Hepatocyte (in vitro differentiated cells): ENCODE data around the gene ZNF804A. TPM values are rescaled to one million over a fixed set of nuclear protein-coding genes. Genes with fewer than 3 reads are reported as not detected.
A peak's percentile ranks its signal among the peaks of the same experiment; 100 is the strongest.

ENCODE experiments used
- DNase-seq: peaks from one replicate; pipeline ENCODE4 v3.0.0-alpha.2; 2016; ENCODE audit warnings: low spot score
- H2AFZ ChIP-seq: fragments of 200-600 bp; sonication (generic); 2 replicates; pipeline ENCODE4 v1.6.0; 2016; ENCODE audit warnings: antibody characterized with exemption, mild to moderate bottlenecking
- H3K27ac ChIP-seq: fragments of 200-600 bp; sonication (generic); 2 replicates; pipeline ENCODE4 v1.5.1; 2016; ENCODE audit warnings: mild to moderate bottlenecking
- H3K27me3 ChIP-seq: fragments of 200-600 bp; sonication (generic); 2 replicates; pipeline ENCODE4 v1.6.1; 2016
- H3K36me3 ChIP-seq: fragments of 200-600 bp; sonication (generic); replicated peaks from 2 replicates; pipeline ENCODE4 v1.5.1; 2016; ENCODE audit warnings: low read depth; ENCODE audit not compliant: insufficient read depth
- H3K4me1 ChIP-seq: fragments of 200-600 bp; sonication (generic); 2 replicates; pipeline ENCODE4 v1.5.1; 2016; ENCODE audit warnings: mild to moderate bottlenecking, moderate library complexity; ENCODE audit not compliant: insufficient read depth
- H3K4me2 ChIP-seq: fragments of 200-600 bp; sonication (generic); 2 replicates; pipeline ENCODE4 v1.6.0; 2016
- H3K4me3 ChIP-seq: fragments of 200-600 bp; sonication (generic); 2 replicates; pipeline ENCODE4 v1.5.1; 2016; ENCODE audit warnings: mild to moderate bottlenecking
- H3K79me2 ChIP-seq: fragments of 200-600 bp; sonication (generic); 2 replicates; pipeline ENCODE4 v1.6.0; 2017; ENCODE audit warnings: mild to moderate bottlenecking
- H3K9me2 ChIP-seq: fragments of 200-600 bp; sonication (generic); replicated peaks from 2 replicates; pipeline ENCODE4 v1.6.0; 2017; ENCODE audit warnings: mild to moderate bottlenecking; ENCODE audit not compliant: insufficient read depth
- H3K9me3 ChIP-seq: fragments of 200-600 bp; sonication (generic); 2 replicates; pipeline ENCODE4 v1.5.1; 2016; ENCODE audit warnings: low read depth, mild to moderate bottlenecking
- H4K20me1 ChIP-seq: fragments of 200-600 bp; sonication (generic); 2 replicates; pipeline ENCODE4 v1.6.0; 2016; ENCODE audit warnings: mild to moderate bottlenecking; ENCODE audit not compliant: insufficient read depth, poor library complexity, severe bottlenecking
- EZH2 ChIP-seq: fragments of 200-600 bp; sonication (generic); IDR thresholded peaks from 2 replicates; pipeline ENCODE4 v1.6.1; 2016; ENCODE audit warnings: antibody characterized with exemption, mild to moderate bottlenecking, borderline replicate concordance
- EZH2phosphoT487 ChIP-seq: fragments of 200-600 bp; sonication (generic); IDR thresholded peaks from one replicate; pipeline ENCODE4 v1.6.1; 2018; ENCODE audit warnings: antibody characterized with exemption, mild to moderate bottlenecking, low read depth, moderate library complexity; ENCODE audit not compliant: unreplicated experiment, severe bottlenecking
- WGBS: methylation state at CpG from one replicate; pipeline ENCODE4 v1.1.6; 2016; ENCODE audit warnings: low lambda C conversion rate; ENCODE audit errors: missing lambda C conversion rate; 5-methylcytosine and 5-hydroxymethylcytosine counted together
- polyA plus RNA-seq: library from polyadenylated mRNA; unstranded; fragments of >200 nt; fragmentation: Nextera tagmentation; extraction: Ambion mirVana; gene quantifications from 2 replicates; pipeline ENCODE4 v1.2.1, GENCODE V29; 2016
- total RNA-seq: library from RNA; depleted of rRNA; stranded (reverse); fragments of >200 nt; gene quantifications from 2 replicates; pipeline ENCODE4 v1.2.3, GENCODE V29; 2014
- TF ChIP-seq, protein P1 (sequence below): fragments of 200-600 bp; sonication (generic); IDR thresholded peaks from 2 replicates; pipeline ENCODE4 v1.5.1; 2016; ENCODE audit warnings: antibody characterized with exemption, mild to moderate bottlenecking; ENCODE audit not compliant: poor library complexity

ZNF804A gene
- total and polyA plus RNA-seq, 2 experiments from 2014 or later = 1.7 to 2.3 TPM

DNA sequence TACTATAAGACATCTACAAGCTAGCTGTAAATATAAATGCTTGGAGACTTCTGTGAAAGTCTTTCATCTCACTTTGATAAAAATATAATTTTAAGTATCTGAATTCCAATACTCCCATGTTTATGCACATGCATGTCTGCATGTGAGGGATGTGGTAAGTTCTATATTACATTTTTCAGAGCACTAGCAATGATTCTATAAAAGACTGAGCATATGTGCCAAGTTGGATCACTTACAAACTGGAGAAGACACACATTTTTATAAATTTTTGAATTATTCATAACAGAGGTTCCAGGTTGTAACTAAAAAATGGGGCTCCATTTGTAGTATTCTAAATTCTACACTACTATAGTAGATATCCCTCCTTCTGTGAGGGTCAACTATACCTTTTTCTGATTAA is 26.0 kb downstream of the ZNF804A start:
- TF ChIP-seq EZH2phosphoT487 = no peak
- Histone ChIP-seq H3K4me1 (no peaks in the 10 kb centered on the region), H3K4me2 (no peak overlapping the region), H3K79me2 (no peaks in the 10 kb centered on the region), H4K20me1 (no peaks in the 10 kb centered on the region), H3K27me3 (no peaks in the 10 kb centered on the region), H3K27ac (no peak overlapping the region), H3K9me2 (no peaks in the 10 kb centered on the region), H3K36me3 (no peaks in the 10 kb centered on the region), H3K4me3 (no peak overlapping the region), H2AFZ (no peak overlapping the region), H3K9me3 (no peaks in the 10 kb centered on the region)
- no peak for DNase-seq

GRCh38 chr2:184628051-184628450 is 29.7 kb downstream of the ZNF804A start:
- TF ChIP-seq, protein P1, sequence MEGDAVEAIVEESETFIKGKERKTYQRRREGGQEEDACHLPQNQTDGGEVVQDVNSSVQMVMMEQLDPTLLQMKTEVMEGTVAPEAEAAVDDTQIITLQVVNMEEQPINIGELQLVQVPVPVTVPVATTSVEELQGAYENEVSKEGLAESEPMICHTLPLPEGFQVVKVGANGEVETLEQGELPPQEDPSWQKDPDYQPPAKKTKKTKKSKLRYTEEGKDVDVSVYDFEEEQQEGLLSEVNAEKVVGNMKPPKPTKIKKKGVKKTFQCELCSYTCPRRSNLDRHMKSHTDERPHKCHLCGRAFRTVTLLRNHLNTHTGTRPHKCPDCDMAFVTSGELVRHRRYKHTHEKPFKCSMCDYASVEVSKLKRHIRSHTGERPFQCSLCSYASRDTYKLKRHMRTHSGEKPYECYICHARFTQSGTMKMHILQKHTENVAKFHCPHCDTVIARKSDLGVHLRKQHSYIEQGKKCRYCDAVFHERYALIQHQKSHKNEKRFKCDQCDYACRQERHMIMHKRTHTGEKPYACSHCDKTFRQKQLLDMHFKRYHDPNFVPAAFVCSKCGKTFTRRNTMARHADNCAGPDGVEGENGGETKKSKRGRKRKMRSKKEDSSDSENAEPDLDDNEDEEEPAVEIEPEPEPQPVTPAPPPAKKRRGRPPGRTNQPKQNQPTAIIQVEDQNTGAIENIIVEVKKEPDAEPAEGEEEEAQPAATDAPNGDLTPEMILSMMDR = no peak
- no peak for TF ChIP-seq EZH2phosphoT487
- no peak for TF ChIP-seq EZH2
- Histone ChIP-seq H3K4me2 (no peak overlapping the region), H2AFZ (no peak overlapping the region), H3K9me3 (no peaks in the 10 kb centered on the region), H3K27me3 (no peaks in the 10 kb centered on the region), H3K36me3 (no peaks in the 10 kb centered on the region), H3K27ac (no peak overlapping the region), H3K79me2 (no peaks in the 10 kb centered on the region), H3K4me3 (no peak overlapping the region), H3K9me2 (no peaks in the 10 kb centered on the region), H3K4me1 (no peaks in the 10 kb centered on the region), H4K20me1 (no peaks in the 10 kb centered on the region)
- no peak for DNase-seq
- WGBS = 98% methylated on average over 7 of the region's 7 CpGs

GRCh38 chr2:184633726-184634125 is 35.4 kb downstream of the ZNF804A start:
- Histone ChIP-seq H3K9me3 (no peaks in the 10 kb centered on the region), H3K4me2 (no peak overlapping the region), H3K27me3 (no peaks in the 10 kb centered on the region), H2AFZ (no peak overlapping the region), H3K9me2 (no peaks in the 10 kb centered on the region), H3K79me2 (no peaks in the 10 kb centered on the region), H3K36me3 (no peaks in the 10 kb centered on the region), H4K20me1 (no peaks in the 10 kb centered on the region), H3K4me1 (no peaks in the 10 kb centered on the region), H3K27ac (no peak overlapping the region), H3K4me3 (no peak overlapping the region)
- no peak for TF ChIP-seq EZH2
- TF ChIP-seq, protein P1 = no peak
- TF ChIP-seq EZH2phosphoT487 = no peak
- no peak for DNase-seq

- 48% methylated on average over 1 of the region's 1 CpG for WGBS
- TF ChIP-seq, protein P1 = no peak
- TF ChIP-seq EZH2 (no peak), EZH2phosphoT487 (no peak)
- Histone ChIP-seq H3K27ac (no peak overlapping the region), H3K4me2 (peak overlapping the region; percentile 6), H3K4me1 (no peaks in the 10 kb centered on the region), H3K36me3 (no peaks in the 10 kb centered on the region), H3K79me2 (no peaks in the 10 kb centered on the region), H3K9me3 (no peaks in the 10 kb centered on the region), H3K9me2 (no peaks in the 10 kb centered on the region), H4K20me1 (no peaks in the 10 kb centered on the region), H3K4me3 (no peak overlapping the region), H3K27me3 (no peaks in the 10 kb centered on the region), H2AFZ (no peak overlapping the region)
- peak; percentile 11 for DNase-seq
Measured at GRCh38 chr2:184637781-184638180, 39.5 kb downstream of the ZNF804A start.
